DMS 273 (cell line): Measurements from ENCODE around the gene RNF135.
"Not testable (repeated sequence)": the region's sequence is repeated elsewhere in the genome, so short reads cannot be mapped to it uniquely, and the experiment has no call there.

ENCODE experiments used
- DNase-seq: peaks from one replicate; lab custom pipeline; 2025; ENCODE audit not compliant: unreplicated experiment; lab: John Stamatoyannopoulos, UW

Gene RNF135

DNA sequence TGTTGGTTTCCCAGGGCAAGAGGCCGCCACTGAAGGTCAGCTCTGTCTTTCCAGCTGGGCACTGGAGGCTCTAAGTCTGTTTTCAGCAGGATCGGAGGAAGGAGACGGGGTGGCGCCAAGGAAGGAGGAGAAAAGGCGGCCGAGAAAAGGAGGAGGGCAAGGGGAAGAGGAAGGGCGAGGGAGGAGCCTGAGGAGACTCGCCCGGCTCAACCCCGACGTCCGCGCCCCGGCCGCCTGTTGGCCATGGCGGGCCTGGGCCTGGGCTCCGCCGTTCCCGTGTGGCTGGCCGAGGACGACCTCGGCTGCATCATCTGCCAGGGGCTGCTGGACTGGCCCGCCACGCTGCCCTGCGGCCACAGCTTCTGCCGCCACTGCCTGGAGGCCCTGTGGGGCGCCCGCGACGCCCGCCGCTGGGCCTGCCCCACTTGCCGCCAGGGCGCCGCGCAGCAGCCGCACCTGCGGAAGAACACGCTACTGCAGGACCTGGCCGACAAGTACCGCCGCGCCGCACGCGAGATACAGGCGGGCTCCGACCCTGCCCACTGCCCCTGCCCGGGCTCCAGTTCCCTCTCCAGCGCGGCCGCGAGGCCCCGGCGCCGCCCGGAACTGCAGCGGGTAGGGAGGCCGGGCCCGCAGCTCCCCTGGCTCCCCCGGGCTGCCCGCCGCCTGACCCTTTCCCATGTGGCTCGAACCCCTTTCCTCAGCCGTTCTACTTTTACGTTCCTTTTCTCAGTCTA is at the start of gene RNF135:
RNF135 (plus strand) TSS at position 209 of the 737 bp plus-strand sequence; CDS start at position 244, 35 bp downstream.
- peak; percentile 89 for DNase-seq

DNA sequence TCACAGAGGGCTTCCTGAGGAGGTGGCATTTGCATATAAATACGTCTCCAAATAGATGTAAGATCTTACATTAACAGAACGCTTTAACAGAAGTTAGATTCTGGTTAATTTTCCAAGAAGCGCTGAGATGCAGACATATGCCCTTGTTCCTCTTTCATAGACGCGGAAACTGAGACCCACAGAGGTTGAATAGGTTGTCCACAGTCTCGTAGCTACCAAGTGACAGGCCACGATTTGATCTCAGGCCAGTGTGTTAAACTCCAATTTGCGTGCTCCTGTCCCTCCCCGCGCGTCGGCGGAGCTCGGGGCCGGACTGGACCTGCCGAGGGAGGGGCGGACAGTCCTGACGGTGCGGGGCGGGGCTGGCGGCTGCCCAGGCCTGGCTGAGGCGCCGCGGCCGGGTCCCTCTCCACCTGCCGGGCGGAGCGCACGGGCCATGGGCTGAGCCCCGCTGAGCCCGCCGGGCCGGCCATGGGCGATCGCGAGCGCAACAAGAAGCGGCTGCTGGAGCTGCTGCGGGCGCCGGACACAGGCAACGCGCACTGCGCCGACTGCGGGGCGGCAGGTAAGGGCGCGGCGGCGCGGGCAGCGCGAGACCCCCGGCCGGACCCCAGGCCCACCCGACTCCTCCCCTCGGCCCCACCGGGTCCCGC is 49.2 kb upstream of the RNF135 start, which contains the start of gene ADAP2:
ADAP2 (plus strand) TSS at position 402 of the 653 bp plus-strand sequence; CDS start at position 472, 70 bp downstream.
- peak; percentile 53 for DNase-seq

DNA sequence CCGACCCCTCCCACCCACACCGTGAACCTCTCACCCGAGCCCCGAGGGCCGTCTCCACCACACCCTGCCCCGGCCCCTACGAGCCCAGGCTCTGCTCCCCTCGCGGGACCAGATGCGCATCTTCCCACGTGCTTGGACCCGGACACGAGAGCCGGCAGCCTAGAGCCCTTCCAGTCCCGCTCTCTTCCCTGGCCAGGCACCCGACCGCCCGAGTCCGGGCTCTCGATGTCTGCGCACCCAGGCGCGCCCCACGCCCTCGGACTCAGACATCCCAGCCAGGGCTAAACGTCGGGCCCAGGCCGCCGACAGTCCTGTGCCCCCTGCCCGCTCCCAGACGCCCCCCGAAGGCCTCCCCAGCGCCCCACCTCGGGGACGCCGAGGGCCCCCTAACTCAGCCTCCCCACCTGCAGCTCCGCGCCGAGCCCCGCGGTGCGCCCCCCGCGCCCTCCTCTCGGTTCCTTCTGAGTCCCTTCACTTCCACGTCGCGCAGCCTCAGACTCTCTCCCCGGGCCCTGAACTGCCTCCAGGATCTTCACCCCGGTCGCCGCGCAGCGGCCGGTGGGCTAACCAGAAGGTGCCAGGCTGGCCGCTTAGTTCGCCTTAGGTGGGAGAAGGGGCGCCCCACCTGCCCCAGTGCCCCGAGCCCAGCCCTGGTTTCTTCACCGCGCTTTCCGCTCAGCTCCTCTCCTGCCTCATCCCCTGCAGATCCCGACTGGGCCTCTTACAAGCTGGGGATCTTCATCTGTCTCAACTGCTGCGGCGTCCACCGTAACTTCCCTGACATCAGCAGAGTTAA is 48.4 kb upstream of the RNF135 start:
- peak; percentile 37 for DNase-seq

DNA sequence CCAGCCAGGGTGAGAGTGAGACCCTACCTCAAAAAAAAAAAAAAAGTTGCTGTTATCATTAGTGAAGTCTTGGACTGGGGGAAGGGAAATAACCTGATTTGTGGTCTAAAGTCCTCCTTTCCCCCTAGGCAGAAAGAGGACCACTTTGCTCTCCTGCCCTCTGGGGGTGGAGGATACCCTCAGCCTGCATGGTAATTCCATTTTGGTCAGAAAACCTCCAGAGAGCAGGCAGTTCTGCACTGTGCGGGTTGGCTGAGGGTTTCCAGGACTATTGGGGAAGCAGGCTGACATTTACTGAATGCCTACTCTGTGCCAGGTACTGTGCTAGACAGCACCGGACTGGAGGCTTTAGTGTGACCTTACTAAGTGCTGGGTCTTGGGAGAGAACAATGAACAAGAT is 46.5 kb upstream of the RNF135 start:
- peak; percentile 17 for DNase-seq

DNA sequence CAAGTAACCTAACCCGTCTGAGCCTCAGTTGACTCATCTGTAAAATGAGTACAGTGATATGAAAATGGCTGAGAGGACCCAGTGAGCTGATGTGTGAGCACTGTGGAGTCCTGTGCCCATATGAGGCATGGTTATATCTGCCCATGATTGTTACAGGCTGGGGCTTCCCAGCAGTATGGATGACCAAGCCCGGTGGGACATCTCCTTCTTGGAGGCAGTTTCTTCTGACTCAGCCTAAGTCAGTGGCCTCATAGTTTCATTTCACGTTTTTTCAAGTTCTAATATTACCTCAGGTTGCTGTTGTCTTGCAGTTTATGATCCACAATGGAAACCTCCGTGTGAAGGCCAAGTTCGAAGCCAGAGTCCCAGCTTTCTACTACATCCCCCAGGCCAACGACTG is 44.3 kb upstream of the RNF135 start:
- no peak for DNase-seq

DNA sequence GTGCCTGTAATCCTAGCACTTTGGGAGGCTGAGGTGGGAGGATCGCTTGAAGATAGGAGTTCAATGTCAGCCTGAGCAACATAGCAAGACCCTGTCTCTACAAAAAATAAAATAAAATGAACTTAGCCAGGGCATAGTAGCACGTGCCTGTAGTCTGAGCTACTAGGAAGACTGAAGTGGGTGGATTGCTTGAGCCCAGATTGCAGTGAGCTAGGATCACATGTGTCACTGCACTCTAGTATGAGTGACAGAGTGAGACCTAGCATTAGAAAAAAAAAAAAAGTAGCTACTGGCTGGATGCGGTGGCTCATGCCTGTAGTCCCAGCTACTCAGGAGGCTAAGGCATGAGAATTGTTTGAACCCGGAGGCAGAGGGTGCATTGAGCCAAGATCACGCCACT is 43.1 kb upstream of the RNF135 start:
- no peak for DNase-seq

- DNase-seq = no peak
Measured at GRCh38 chr17:30928584-30928983, 42.3 kb upstream of the RNF135 start.

DNA sequence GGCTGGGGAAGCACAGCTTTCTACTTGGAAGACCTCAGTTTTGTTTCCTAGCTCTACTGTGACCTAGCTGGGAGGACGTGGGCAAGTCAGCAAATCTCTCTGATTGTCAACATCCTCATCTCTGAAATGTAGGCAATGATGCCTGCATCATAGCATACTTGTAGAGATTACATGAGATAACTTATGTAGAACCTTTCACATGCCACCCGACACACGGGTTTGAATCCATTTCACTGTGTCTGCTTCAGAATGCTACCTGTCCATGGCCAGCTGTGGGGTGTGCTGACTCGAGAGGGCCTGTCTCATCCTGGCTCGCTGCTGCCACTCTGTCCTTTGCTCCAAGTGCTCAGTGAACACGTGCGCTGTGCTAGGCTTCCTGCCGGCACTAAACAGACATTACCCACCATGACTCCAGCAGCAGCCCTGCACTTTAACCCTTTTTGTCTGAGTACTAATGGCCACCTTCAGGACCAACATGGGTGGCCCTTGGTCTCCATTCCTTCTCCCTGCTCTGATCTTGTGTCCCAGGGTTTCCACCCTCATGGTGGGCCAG is 41.7 kb upstream of the RNF135 start:
- DNase-seq = no peak

- not testable (repeated sequence) for DNase-seq
Measured at GRCh38 chr17:30929861-30930260, 41.0 kb upstream of the RNF135 start.

DNA sequence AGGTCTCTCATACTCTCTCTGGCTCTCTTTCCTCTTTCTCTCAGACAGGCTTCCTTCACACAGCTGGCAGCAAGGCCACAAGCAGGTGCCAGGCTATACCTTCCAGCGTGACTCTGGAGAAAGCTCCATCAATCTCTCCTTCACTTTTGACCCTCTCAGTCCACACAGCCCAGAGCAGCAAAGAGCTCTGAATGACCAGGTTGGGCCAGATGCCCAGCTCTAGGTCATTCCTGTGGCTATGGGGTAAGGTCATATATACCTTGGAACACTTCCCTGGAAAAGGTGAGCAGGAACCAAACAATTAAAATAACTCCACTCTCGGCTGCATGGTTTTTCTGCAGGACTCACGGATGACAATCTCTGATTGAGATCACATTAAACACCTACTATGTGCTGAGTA is 40.3 kb upstream of the RNF135 start:
- no peak for DNase-seq

DNA sequence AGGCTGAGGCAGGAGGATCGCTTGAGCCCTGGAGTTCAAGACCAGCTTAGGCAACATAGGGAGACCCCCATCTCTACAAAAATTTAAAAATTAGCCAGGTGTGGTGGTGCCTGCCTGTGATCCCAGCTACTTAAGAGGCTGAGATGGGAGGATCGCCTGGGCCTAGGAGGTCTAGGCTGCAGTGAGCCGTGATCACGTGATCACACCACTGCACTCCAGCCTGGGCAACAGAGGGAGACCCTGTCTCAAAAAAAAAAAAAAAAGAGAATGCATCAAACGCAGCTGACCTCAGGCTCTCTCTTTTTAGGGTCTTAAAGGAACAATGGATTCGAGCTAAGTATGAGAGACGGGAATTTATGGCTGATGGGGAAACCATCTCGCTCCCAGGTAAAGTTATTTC is 39.3 kb upstream of the RNF135 start:
- DNase-seq = not testable (repeated sequence)

- no peak for DNase-seq
Measured at GRCh38 chr17:30933966-30934365, 36.9 kb upstream of the RNF135 start.

GRCh38 chr17:30939051-30939689 is 31.7 kb upstream of the RNF135 start:
- DNase-seq = no peak

DNA sequence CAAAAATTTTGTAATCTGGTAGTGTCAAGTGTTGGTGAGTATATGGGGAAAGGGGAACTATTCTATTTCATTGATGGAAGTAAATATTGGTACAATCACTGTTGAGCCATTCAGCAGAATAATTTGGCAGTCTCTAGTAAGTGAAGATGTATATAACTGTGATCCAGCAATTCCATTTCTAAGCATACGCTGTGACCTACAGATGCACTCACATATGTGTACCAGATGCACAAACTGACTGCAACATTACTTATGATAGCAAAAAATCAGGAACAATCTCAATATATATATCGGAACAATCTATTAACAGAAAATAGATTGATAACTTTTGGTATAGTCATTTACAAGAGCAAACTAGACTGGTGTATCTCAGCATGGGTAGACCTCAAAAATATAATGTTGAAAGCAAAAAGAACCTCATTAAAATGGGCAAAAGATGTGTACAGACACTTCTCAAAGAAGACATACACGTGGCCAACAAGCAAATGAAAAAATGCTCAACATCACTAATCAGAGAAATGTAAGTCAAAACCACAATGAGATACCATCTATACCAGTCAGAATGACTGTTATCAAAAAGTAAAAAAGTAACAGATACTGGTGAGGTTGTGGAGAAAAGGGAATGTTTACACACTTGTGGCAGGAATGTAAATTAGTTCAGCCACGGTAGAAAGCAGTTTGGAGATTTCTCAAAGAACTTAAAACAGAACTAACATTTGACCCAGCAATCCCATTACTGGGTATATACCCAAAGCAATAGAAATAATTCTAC is 28.3 kb upstream of the RNF135 start:
- no peak for DNase-seq

- DNase-seq = no peak
Measured at GRCh38 chr17:30947796-30948195, 23.0 kb upstream of the RNF135 start.

DNA sequence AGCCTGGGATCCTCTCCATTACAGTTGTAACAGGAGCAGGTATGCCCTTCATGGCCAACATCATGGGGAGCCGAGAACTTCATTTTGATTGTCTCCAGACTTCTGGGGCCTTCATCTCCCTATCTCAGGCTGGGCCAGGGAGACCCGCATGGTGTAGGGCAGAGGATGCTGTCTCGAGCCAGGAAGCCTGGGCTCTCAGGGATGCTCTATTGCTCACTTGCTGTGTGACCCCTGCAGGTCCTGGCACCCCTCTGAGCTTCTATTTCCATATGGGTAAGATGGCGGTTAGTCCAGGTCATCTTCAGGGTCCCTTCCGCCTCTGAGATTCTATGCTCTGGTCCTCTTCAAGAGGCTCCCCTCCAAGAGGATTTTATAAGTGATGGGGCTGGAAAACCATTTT is 20.6 kb upstream of the RNF135 start:
- no peak for DNase-seq

- DNase-seq = peak; percentile 83
Measured at GRCh38 chr17:30950669-30951399, 20.0 kb upstream of the RNF135 start.

DNA sequence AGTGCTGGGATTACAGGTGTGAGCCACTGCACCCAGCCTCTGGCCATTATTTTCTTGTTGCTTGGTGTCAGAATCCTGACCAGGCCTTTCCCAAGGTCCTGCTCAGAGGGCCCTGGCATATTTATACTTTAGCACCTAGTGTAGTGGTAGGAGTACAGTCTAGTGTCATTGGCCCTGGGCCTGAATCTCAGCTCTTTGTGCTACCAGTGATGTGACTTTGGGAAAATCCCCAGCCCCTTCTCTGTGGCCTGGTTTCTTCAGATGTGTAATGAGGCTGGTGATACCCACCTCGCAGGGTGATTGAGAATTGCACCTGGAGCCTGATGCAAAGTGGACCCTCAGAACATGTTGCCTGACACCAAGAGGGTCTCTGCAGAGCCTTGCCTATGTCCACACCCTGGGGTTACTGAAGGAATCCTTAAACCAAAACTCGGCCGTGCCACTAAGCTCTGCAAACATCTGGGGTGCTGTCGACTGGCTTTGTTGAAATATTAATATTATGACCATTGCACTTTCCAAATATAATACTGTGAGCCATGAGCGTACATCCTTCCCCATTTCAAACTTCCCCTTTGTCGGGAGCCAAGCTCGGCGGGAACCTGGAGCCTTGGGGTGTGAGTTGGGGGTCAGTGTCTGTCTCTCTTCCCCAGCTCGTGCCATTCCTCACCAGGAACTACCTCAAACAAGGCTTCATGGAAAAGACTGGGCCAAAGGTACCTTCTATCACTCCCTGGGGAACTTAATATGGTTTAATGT is 18.0 kb upstream of the RNF135 start:
- DNase-seq = no peak
